Thyroid gland (tissue), 4 donors: Measurements from ENCODE around the gene KAT14. TPM values are rescaled to one million over a fixed set of nuclear protein-coding genes. Genes with fewer than 3 reads are reported as not detected.
"Not testable (repeated sequence)": the region's sequence is repeated elsewhere in the genome, so short reads cannot be mapped to it uniquely, and the experiment has no call there.

Source experiments
- DNase-seq, 2 donors: peaks; one replicate each; pipeline ENCODE4 v3.0.0-alpha.2; 2019
- H3K27ac ChIP-seq, 3 donors: fragments of 200-600 bp; sonication (generic); 1 replicate in 2 of 3; 2 replicates in 1 of 3; pipeline ENCODE4 v1.5.1; 2016 to 2019; ENCODE audit warnings: mild to moderate bottlenecking in 1 of 3, moderate library complexity in 1 of 3
- H3K27me3 ChIP-seq: fragments of 200-600 bp; sonication (generic); one replicate; pipeline ENCODE4 v1.5.1; 2019
- H3K36me3 ChIP-seq, 2 donors: fragments of 200-600 bp; sonication (generic); one replicate each; pipeline ENCODE4 v1.5.1; 2016 to 2019
- H3K4me1 ChIP-seq, 2 donors: fragments of 200-600 bp; sonication (generic); one replicate each; pipeline ENCODE4 v1.5.1; 2017 to 2019
- H3K4me3 ChIP-seq, 3 donors: fragments of 200-600 bp; sonication (generic); replicated peaks in 1 of 3; 1 replicate in 2 of 3; 2 replicates in 1 of 3; pipeline ENCODE4 v1.5.1; 2016; ENCODE audit warnings: mild to moderate bottlenecking in 1 of 3
- H3K9me3 ChIP-seq: fragments of 200-600 bp; sonication (generic); one replicate; pipeline ENCODE4 v1.5.1; 2017
- POLR2A ChIP-seq, 2 donors: fragments of 450-650 bp; IDR thresholded peaks; one replicate each; pipeline ENCODE4 v1.6.1; 2017; ENCODE audit warnings: antibody characterized with exemption in 2 of 2, mild to moderate bottlenecking in 2 of 2, moderate library complexity in 1 of 2
- WGBS, 2 donors: methylation state at CpG; one replicate each; pipeline ENCODE4 v1.1.5; 2017; 5-methylcytosine and 5-hydroxymethylcytosine counted together
- intact Hi-C: fragments of 100-400 bp; cut with DNase I; formaldehyde crosslinking; loops from one replicate; pipeline ENCODE4 v1.15.1; 2023
- total RNA-seq, 4 donors: library from RNA; depleted of rRNA; stranded (reverse); fragments of >200 nt; gene quantifications; one replicate each; pipeline ENCODE4 v1.2.3, GENCODE V29; 2016
- TF ChIP-seq, protein P1 (sequence below), 6 experiments: fragments of 200-600 bp in 3 of 6; fragments of 450-650 bp in 3 of 6; sonication (generic) in 3 of 6; IDR thresholded peaks; one replicate each; pipeline ENCODE4 v1.5.1; 2016 to 2019; ENCODE audit warnings: antibody characterized with exemption in 6 of 6, mild to moderate bottlenecking in 2 of 6, inconsistent platforms in 1 of 6, moderate library complexity in 1 of 6

KAT14 gene
- total RNA-seq, 4 donors from 2014 or later: 17.9 to 19.7 (median 18.7) TPM

DNA sequence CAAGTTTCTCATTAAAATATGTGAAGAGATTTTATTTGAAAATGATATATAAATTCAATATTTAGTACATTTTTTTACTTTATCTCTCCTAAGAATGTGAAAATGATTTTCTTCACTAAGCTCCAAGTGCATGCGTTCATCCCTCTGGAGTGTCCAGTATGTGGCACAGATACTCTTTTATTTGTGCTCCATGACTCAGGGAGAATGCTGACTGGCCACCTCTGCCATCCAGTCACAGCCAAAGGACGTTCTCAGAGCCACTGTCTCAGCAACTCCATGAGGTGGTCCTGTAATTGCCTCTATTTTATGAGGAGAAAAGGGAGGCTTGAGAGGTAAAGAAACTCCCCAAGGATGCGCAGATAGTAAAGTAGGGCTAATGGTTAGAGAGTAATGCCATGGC, 58.3 kb downstream of the KAT14 start:
- no peak for DNase-seq
- intact Hi-C loops: no loop called here
- no peaks in the 10 kb centered on the region for H3K27me3 ChIP-seq
- H3K4me3 ChIP-seq: no peak overlapping the region
- no peak overlapping the region for H3K27ac ChIP-seq
- H3K9me3 ChIP-seq: no peaks in the 10 kb centered on the region
- TF ChIP-seq, protein P1, sequence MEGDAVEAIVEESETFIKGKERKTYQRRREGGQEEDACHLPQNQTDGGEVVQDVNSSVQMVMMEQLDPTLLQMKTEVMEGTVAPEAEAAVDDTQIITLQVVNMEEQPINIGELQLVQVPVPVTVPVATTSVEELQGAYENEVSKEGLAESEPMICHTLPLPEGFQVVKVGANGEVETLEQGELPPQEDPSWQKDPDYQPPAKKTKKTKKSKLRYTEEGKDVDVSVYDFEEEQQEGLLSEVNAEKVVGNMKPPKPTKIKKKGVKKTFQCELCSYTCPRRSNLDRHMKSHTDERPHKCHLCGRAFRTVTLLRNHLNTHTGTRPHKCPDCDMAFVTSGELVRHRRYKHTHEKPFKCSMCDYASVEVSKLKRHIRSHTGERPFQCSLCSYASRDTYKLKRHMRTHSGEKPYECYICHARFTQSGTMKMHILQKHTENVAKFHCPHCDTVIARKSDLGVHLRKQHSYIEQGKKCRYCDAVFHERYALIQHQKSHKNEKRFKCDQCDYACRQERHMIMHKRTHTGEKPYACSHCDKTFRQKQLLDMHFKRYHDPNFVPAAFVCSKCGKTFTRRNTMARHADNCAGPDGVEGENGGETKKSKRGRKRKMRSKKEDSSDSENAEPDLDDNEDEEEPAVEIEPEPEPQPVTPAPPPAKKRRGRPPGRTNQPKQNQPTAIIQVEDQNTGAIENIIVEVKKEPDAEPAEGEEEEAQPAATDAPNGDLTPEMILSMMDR (IDR thresholded peaks at IDR 0.05): no peak
- TF ChIP-seq POLR2A (IDR thresholded peaks at IDR 0.05): no peak
- 89 to 94% methylated on average over 3 of the region's 3 CpGs for WGBS, 2 donors
- peaks cover 0 to 4% of the 10 kb centered on the region in 2 donors for H3K4me1 ChIP-seq
- no peaks in the 10 kb centered on the region for H3K36me3 ChIP-seq

DNA sequence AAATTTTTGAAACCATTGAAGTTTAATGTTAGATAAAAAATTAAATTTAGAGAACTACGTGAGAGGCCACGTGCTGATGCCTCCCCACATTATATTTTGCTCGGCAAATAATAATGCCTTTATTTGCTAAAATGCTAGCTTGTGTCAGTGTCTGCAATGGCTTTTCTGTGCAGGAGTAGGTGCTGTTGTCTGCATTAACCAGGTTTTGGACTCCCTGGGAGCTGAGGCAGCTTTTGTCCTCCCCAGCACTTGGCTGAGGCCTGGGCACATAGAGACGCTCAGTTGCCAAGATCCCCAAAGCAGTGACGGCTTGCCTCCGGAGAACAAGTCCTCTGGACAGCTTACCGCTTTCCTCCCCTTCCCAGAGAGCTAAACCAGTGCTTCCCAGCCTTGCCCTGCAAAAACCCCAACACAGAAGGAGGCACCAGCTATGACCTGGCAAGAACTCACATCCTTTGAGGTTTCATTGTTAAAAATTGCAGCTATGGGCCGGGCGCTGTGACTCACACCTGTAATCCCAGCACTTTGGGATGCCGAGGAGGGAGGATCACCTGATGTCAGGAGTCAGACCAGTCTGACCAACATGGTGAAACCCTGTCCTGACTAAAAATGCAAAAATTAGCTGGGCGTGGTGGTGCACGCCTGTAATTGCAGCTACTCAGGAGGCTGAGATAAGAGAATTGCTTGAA, 59.9 kb downstream of the KAT14 start:
- no peaks in the 10 kb centered on the region for H3K9me3 ChIP-seq
- WGBS, 2 donors: 91 to 96% methylated on average over 12 of the region's 12 CpGs
- DNase-seq: no peak
- no peaks in the 10 kb centered on the region for H3K36me3 ChIP-seq
- H3K4me3 ChIP-seq: no peak overlapping the region
- no peak for TF ChIP-seq POLR2A (IDR thresholded peaks at IDR 0.05)
- TF ChIP-seq, protein P1 (IDR thresholded peaks at IDR 0.05): no peak
- intact Hi-C loops: no loop called here
- no peaks in the 10 kb centered on the region for H3K27me3 ChIP-seq
- no peak overlapping the region for H3K27ac ChIP-seq
- peaks cover 0 to 4% of the 10 kb centered on the region in 2 donors for H3K4me1 ChIP-seq

DNA sequence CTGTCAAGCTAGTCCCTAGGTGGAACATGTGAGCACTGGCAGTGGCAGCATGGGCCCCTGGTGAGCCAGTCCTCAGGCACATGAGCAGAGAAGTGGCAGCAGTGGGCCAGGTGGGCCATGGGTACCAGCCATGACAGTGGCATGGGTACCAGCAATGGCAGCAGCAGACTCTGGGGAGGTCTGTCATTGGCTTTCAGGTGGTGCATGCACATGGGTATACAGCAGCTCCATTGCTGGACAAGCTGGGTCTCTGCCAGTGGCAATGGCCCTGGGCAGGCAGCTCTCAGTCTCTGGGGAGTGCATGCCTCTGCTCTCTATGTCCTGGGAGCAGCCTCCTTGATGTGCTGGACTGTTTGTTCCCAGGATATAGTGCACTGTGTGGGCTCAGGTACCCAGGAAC, 65.3 kb downstream of the KAT14 start:
- no peak for DNase-seq
- no peak for TF ChIP-seq POLR2A (IDR thresholded peaks at IDR 0.05)
- TF ChIP-seq, protein P1 (IDR thresholded peaks at IDR 0.05): no peak
- Histone ChIP-seq H3K4me3 (no peak overlapping the region), H3K27ac (no peak overlapping the region), H3K9me3 (no peaks in the 10 kb centered on the region), H3K4me1 (peaks cover 0 to 3% of the 10 kb centered on the region in 2 donors), H3K27me3 (no peaks in the 10 kb centered on the region), H3K36me3 (no peaks in the 10 kb centered on the region)
- intact Hi-C loops: no loop called here

DNA sequence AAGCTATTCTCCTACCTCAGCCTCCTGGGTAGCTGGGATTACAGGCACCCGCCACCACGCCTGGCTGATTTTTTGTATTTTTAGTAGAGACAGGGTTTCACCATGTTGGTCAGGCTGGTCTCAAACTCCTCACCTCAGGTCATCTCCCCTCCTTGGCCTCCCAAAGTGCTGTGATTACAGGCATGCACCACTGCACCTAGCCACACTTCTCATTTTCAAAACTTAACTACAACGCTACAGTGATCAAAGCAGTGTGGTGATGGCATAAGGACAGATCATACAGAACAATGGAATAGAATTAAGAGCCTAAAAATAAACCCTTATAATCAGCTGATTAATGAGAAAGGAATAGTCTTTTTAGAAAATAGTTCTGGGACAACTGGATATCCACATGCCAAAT, 66.0 kb downstream of the KAT14 start:
- DNase-seq, intact Hi-C loops, H3K4me3 ChIP-seq, H3K36me3 ChIP-seq, H3K4me1 ChIP-seq, H3K9me3 ChIP-seq, H3K27me3 ChIP-seq, H3K27ac ChIP-seq: not testable (repeated sequence)
- WGBS, 2 donors: 52 to 61% methylated on average over 3 of the region's 3 CpGs

DNA sequence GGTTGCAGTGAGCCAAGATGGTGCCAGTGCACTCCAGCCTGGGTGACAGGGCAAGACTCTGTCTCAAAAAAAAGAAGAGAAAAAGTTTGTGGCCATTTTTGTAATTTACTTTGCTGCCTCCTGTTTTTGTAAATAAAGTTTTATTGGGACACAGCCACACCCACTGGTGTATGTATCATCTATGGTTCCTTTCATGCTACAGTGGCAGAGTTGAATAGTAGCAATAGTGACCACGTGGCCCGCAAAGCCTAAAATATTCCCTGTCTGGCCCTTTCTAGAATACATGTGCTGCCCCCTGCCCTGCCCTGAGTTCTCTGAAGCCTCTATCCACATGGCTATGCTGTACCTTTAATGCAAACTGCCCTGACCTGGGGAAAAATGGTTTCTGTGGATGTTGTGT, 75.3 kb downstream of the KAT14 start:
- TF ChIP-seq, protein P1 (IDR thresholded peaks at IDR 0.05): no peak
- TF ChIP-seq POLR2A (IDR thresholded peaks at IDR 0.05): no peak
- no peak overlapping the region for H3K27ac ChIP-seq
- H3K36me3 ChIP-seq: no peaks in the 10 kb centered on the region
- no peaks in the 10 kb centered on the region for H3K9me3 ChIP-seq
- WGBS, 2 donors: 91 to 92% methylated on average over 2 of the region's 2 CpGs
- intact Hi-C loops: no loop called here
- H3K4me1 ChIP-seq: no peaks in the 10 kb centered on the region
- DNase-seq: no peak
- no peaks in the 10 kb centered on the region for H3K27me3 ChIP-seq
- H3K4me3 ChIP-seq: no peak overlapping the region
